Measurements from ENCODE around the gene MIGA1. TPM values are rescaled to one million over a fixed set of nuclear protein-coding genes. Genes with fewer than 3 reads are reported as not detected.

MIGA1 gene, protein sequence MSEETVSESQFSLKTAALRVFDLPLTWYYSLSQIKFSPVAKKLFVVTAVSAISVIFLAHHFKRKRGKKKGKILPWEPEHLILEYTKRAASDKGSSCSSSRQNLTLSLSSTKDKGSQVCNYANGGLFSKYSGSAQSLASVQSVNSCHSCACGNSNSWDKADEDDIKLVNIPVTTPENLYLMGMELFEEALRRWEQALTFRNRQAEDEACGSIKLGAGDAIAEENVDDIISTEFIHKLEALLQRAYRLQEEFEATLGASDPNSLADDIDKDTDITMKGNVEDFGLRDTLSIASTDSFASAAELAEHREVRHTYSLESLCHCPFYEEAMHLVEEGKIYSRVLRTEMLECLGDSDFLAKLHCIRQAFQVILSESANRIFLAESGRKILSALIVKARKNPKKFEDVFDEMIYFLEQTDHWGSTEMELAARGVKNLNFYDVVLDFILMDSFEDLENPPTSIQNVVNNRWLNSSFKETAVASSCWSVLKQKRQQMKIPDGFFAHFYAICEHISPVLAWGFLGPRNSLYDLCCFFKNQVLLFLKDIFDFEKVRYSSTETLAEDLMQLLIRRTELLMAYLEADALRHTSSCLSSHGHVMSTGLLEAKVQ
- 2.8 TPM for polyA plus RNA-seq (2012; ENCODE audit: insufficient read depth, insufficient read length, low read depth)

DNA sequence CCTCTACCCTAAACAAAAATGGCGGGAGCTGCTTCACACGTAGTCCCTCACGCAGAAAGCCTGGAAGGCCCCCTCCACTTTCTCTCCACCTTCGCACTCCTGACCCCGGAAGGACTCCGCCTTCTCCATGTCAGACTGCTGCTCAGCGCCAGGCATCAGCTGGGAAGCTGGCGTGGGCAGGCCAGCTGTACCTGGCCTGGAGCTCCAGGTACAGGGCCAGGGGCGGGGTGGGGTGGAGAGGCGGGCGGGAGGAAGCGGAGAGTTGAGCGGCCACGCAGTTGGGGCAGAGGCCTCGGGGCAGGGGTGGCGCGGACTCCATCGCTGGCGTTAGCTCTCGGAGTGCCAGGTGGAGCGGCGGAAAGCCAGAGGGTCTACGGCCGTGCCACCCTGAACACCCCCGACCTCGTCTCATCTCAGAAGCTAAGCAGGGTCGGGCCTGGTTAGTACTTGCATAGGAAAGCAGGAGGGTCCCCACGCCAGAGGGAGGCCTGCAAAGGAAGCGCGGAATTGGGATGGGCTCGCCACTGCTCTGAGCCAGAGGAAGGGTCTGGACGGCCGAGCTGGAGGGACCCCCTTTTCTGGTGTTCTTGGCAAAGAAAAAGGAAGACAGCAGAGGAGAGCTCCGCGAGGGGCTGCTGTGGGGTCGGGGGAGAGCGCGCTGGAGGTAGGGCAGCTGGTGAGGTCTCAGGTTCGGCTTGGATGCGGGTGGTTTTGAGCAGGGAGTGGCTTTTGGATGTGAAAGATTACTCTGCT, at the start of gene MIGA1:
Gene MIGA1 (plus strand): TSS at position 121 of the 753 bp plus-strand sequence. CDS start 3,604 bp downstream, outside the sequence.
- Histone ChIP-seq H3K4me1 (no peaks in the 10 kb centered on the region), H3K4me3 (ENCODE audit: low read depth, low read length) (peak within 1 kb of the TSS; percentile 75), H3K9me3 (no peaks in the 10 kb centered on the region), H3K36me3 (no peaks in the 10 kb centered on the region), H3K27me3 (no peaks in the 10 kb centered on the region)
- DNase-seq = peak; percentile 77
- TF ChIP-seq CTCF (IDR thresholded peaks at IDR 0.05; ENCODE audit: low read depth, low read length) = no peak

GRCh38 chr1:77732090-77732489, 47.4 kb upstream of the MIGA1 start:
- Histone ChIP-seq H3K9me3 (no peaks in the 10 kb centered on the region), H3K27me3 (no peaks in the 10 kb centered on the region), H3K36me3 (no peaks in the 10 kb centered on the region), H3K4me1 (no peaks in the 10 kb centered on the region), H3K4me3 (ENCODE audit: low read depth, low read length) (no peak overlapping the region)
- DNase-seq = no peak
- TF ChIP-seq CTCF (IDR thresholded peaks at IDR 0.05; ENCODE audit: low read depth, low read length) = no peak

- Histone ChIP-seq H3K27me3 (no peaks in the 10 kb centered on the region), H3K36me3 (no peaks in the 10 kb centered on the region), H3K9me3 (no peaks in the 10 kb centered on the region), H3K4me3 (ENCODE audit: low read depth, low read length) (no peak overlapping the region), H3K4me1 (no peaks in the 10 kb centered on the region)
- no peak for DNase-seq
- TF ChIP-seq CTCF (IDR thresholded peaks at IDR 0.05; ENCODE audit: low read depth, low read length) = no peak
These were observed 40.2 kb upstream of the MIGA1 start for GRCh38 chr1:77739235-77739634.

- no peak for TF ChIP-seq CTCF (IDR thresholded peaks at IDR 0.05; ENCODE audit: low read depth, low read length)
- Histone ChIP-seq H3K4me3 (ENCODE audit: low read depth, low read length) (no peak overlapping the region), H3K27me3 (no peaks in the 10 kb centered on the region), H3K36me3 (no peaks in the 10 kb centered on the region), H3K9me3 (no peaks in the 10 kb centered on the region), H3K4me1 (no peaks in the 10 kb centered on the region)
- DNase-seq = no peak
These were observed 38.1 kb upstream of the MIGA1 start for GRCh38 chr1:77741316-77741715.

DNA sequence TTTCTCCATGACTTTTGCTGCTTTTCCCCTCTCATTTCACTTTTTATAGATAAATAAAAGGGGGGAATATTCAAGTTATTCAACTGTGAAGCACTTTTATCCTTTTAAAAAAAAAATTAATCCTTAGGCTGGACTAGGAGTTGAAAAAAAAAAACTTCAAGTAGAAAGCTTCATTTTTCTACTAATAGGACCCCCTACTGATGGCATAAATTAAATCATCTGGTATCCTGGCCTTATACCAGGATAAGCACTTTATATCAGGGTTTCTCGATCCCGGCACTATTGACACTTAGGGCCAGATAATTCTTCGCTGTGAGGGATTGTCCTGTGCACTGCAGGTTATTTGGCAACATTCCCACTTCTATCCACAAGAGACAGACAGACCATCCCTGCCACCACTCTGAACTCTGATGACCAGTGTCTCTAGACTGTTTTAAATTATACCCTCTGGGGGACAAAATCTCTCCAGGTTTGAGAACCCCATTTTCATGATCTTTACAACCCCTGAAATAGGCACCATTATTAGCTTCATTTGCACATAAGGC, 37.4 kb upstream of the MIGA1 start:
- H3K4me3 ChIP-seq (ENCODE audit: low read depth, low read length) = no peak overlapping the region
- no peak for TF ChIP-seq CTCF (IDR thresholded peaks at IDR 0.05; ENCODE audit: low read depth, low read length)
- H3K4me1 ChIP-seq = no peaks in the 10 kb centered on the region
- H3K9me3 ChIP-seq = no peaks in the 10 kb centered on the region
- H3K27me3 ChIP-seq = no peaks in the 10 kb centered on the region
- DNase-seq = peak; percentile 8
- H3K36me3 ChIP-seq = no peaks in the 10 kb centered on the region

Measured in BE2C (cell line).